Esophagus squamous epithelium (tissue), 5 donors: ENCODE results near the gene HEMGN. TPM values are rescaled to one million over a fixed set of nuclear protein-coding genes. Genes with fewer than 3 reads are reported as not detected.

Experiments
- DNase-seq: peaks from one replicate; lab custom pipeline; 2025; lab: John Stamatoyannopoulos, UW
- H3K27ac ChIP-seq, 4 donors: fragments of 200-600 bp; sonication (generic); one replicate each; pipeline ENCODE4 v1.5.1; 2016 to 2019; ENCODE audit warnings: mild to moderate bottlenecking in 1 of 4
- H3K27me3 ChIP-seq, 4 donors: fragments of 200-600 bp; sonication (generic); 1 replicate in 3 of 4; 2 replicates in 1 of 4; pipeline versions ENCODE4 v1.5.1 to v1.6.0; 2017 to 2021; ENCODE audit warnings: antibody characterized with exemption in 1 of 4
- H3K36me3 ChIP-seq, 3 donors: fragments of 200-600 bp; sonication (generic); one replicate each; pipeline ENCODE4 v1.5.1; 2016 to 2019
- H3K4me1 ChIP-seq, 3 donors: fragments of 200-600 bp; sonication (generic); one replicate each; pipeline ENCODE4 v1.5.1; 2017 to 2019
- H3K4me3 ChIP-seq, 4 donors: fragments of 200-600 bp; sonication (generic); 1 replicate in 3 of 4; 2 replicates in 1 of 4; pipeline ENCODE4 v1.5.1; 2016 to 2019; ENCODE audit warnings: mild to moderate bottlenecking in 2 of 4, moderate library complexity in 1 of 4
- H3K9me3 ChIP-seq, 3 donors: fragments of 200-600 bp; sonication (generic); one replicate each; pipeline ENCODE4 v1.5.1; 2016 to 2019
- CTCF ChIP-seq, 6 experiments: fragments of 450-650 bp in 4 of 6; fragments of 200-600 bp in 2 of 6; sonication (generic) in 2 of 6; IDR thresholded peaks; one replicate each; pipeline ENCODE4 v1.5.1; 2016 to 2019; ENCODE audit warnings: antibody characterized with exemption in 6 of 6, mild to moderate bottlenecking in 4 of 6, moderate library complexity in 4 of 6
- POLR2A ChIP-seq, 4 donors: fragments of 450-650 bp; IDR thresholded peaks; one replicate each; pipeline ENCODE4 v1.6.1; 2017; ENCODE audit warnings: antibody characterized with exemption in 4 of 4, mild to moderate bottlenecking in 4 of 4, moderate library complexity in 3 of 4
- WGBS, 2 donors: methylation state at CpG; one replicate each; pipeline ENCODE4 v1.1.5; 2018; 5-methylcytosine and 5-hydroxymethylcytosine counted together
- intact Hi-C: fragments of 100-400 bp; cut with DNase I; formaldehyde crosslinking; loops from one replicate; pipeline ENCODE4 v1.15.0; 2022
- total RNA-seq, 4 donors: library from RNA; depleted of rRNA; stranded (reverse); fragments of >200 nt; gene quantifications; one replicate each; pipeline ENCODE4 v1.1.0, GENCODE V29; 2016
- donor health status: DM: yes; HTN: yes; CAD: no.

HEMGN gene
- total RNA-seq, 4 donors from 2014 or later: not detected

- intact Hi-C loops: no loop called here
- H3K27me3 ChIP-seq: peaks cover 0 to 49% (median 0%) of the 10 kb centered on the region in 4 donors
- WGBS, 2 donors: 78 to 80% methylated on average over 4 of the region's 4 CpGs
- H3K4me1 ChIP-seq: no peaks in the 10 kb centered on the region
- no peak for DNase-seq
- no peak overlapping the region for H3K4me3 ChIP-seq
- H3K36me3 ChIP-seq: no peaks in the 10 kb centered on the region
- no peak for TF ChIP-seq CTCF (IDR thresholded peaks at IDR 0.05)
- no peak for TF ChIP-seq POLR2A (IDR thresholded peaks at IDR 0.05)
- no peak overlapping the region for H3K27ac ChIP-seq
- H3K9me3 ChIP-seq: no peaks in the 10 kb centered on the region
Measured at GRCh38 chr9:97972753-97973152, 34.8 kb upstream of the HEMGN start.

GRCh38 chr9:97970165-97970564 is 32.2 kb upstream of the HEMGN start:
- TF ChIP-seq CTCF (IDR thresholded peaks at IDR 0.05): no peak
- TF ChIP-seq POLR2A (IDR thresholded peaks at IDR 0.05): no peak
- no peak for DNase-seq
- Histone ChIP-seq H3K36me3 (no peaks in the 10 kb centered on the region), H3K9me3 (no peaks in the 10 kb centered on the region), H3K27ac (no peak overlapping the region), H3K4me3 (no peak overlapping the region), H3K4me1 (no peaks in the 10 kb centered on the region), H3K27me3 (peaks cover 0 to 63% (median 0%) of the 10 kb centered on the region in 4 donors)
- 65 to 78% methylated on average over 6 to 7 of the region's 7 CpGs for WGBS, 2 donors
- intact Hi-C loops: no loop called here

GRCh38 chr9:97969014-97969413 is 31.0 kb upstream of the HEMGN start:
- 70 to 90% methylated on average over 2 of the region's 2 CpGs for WGBS, 2 donors
- no peaks in the 10 kb centered on the region for H3K36me3 ChIP-seq
- intact Hi-C loops: no loop called here
- no peaks in the 10 kb centered on the region for H3K9me3 ChIP-seq
- H3K27me3 ChIP-seq: peaks cover 0 to 70% (median 0%) of the 10 kb centered on the region in 4 donors
- H3K4me3 ChIP-seq: no peak overlapping the region
- DNase-seq: no peak
- H3K4me1 ChIP-seq: no peaks in the 10 kb centered on the region
- TF ChIP-seq CTCF (IDR thresholded peaks at IDR 0.05) (no peak), POLR2A (IDR thresholded peaks at IDR 0.05) (no peak)
- no peak overlapping the region for H3K27ac ChIP-seq

- intact Hi-C loops: no loop called here
- H3K4me1 ChIP-seq: no peaks in the 10 kb centered on the region
- no peaks in the 10 kb centered on the region for H3K36me3 ChIP-seq
- H3K27me3 ChIP-seq: peaks cover 0 to 55% (median 0%) of the 10 kb centered on the region in 4 donors
- no peak for DNase-seq
- no peak overlapping the region for H3K4me3 ChIP-seq
- H3K9me3 ChIP-seq: no peaks in the 10 kb centered on the region
- TF ChIP-seq CTCF (IDR thresholded peaks at IDR 0.05): no peak
- TF ChIP-seq POLR2A (IDR thresholded peaks at IDR 0.05): no peak
- 5 to 16% methylated on average over 1 of the region's 1 CpG for WGBS, 2 donors
- no peak overlapping the region for H3K27ac ChIP-seq
Measured at GRCh38 chr9:97966493-97966892, 28.5 kb upstream of the HEMGN start.

- TF ChIP-seq POLR2A (IDR thresholded peaks at IDR 0.05) (no peak), CTCF (IDR thresholded peaks at IDR 0.05) (no peak)
- no peak overlapping the region for H3K27ac ChIP-seq
- H3K4me3 ChIP-seq: no peak overlapping the region
- no peaks in the 10 kb centered on the region for H3K36me3 ChIP-seq
- H3K27me3 ChIP-seq: peaks cover 0 to 41% (median 0%) of the 10 kb centered on the region in 4 donors
- intact Hi-C loops: no loop called here
- no peak for DNase-seq
- H3K9me3 ChIP-seq: no peaks in the 10 kb centered on the region
- no peaks in the 10 kb centered on the region for H3K4me1 ChIP-seq
Measured at GRCh38 chr9:97964901-97965300, 26.9 kb upstream of the HEMGN start.
